ENCODE measurements around the gene DLX4.

The DLX4 gene

DNA sequence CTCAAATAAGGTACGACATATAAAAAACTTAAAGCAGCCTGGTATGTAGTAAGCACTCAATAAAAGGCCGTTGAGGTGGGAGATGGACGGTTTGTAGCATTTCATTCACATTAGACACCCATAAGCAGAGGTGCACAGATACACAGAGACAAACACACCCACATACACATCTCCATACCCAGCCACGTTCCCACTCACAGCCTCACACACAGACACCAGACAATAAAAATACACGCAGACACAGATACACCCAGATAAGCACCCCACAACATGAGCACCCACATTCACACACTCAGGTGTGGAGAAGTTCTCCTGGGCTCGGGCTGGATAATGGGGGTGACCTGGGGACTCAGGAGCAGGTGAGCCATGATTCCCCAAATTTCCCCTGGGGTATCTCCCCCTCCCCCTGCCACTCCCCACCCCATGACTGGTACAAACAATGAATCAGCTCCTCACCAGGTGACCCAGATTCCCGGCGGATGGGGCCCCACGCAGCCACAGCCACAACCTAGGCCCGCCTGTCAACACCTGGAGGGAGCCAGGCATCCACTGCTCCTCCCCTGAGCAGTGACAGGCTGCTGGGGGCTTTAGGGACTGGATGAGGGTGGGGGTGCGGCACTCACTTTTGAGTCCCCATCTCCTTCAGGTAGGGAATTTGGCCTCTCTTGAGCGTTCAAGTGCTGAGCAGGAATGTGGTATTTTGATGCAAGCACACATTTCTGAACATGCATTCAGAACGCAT lies 23.4 kb downstream of the DLX4 start:
- H3K4me3 ChIP-seq (ENCODE audit: low read length, poor library complexity, severe bottlenecking) = no peak overlapping the region
- no peak overlapping the region for H3K4me2 ChIP-seq (ENCODE audit: low read depth, low read length, poor library complexity, severe bottlenecking)
- no peaks in the 10 kb centered on the region for H3K79me2 ChIP-seq (ENCODE audit: insufficient read depth, low read length)

GRCh38 chr17:49992933-49993422 lies 24.0 kb downstream of the DLX4 start:
- H3K9ac ChIP-seq (ENCODE audit: low read depth, low read length, poor library complexity, severe bottlenecking) = no peak overlapping the region
- H4K20me1 ChIP-seq (ENCODE audit: insufficient read depth, low read length, poor library complexity, severe bottlenecking) = no peaks in the 10 kb centered on the region
- TF ChIP-seq, protein P1, sequence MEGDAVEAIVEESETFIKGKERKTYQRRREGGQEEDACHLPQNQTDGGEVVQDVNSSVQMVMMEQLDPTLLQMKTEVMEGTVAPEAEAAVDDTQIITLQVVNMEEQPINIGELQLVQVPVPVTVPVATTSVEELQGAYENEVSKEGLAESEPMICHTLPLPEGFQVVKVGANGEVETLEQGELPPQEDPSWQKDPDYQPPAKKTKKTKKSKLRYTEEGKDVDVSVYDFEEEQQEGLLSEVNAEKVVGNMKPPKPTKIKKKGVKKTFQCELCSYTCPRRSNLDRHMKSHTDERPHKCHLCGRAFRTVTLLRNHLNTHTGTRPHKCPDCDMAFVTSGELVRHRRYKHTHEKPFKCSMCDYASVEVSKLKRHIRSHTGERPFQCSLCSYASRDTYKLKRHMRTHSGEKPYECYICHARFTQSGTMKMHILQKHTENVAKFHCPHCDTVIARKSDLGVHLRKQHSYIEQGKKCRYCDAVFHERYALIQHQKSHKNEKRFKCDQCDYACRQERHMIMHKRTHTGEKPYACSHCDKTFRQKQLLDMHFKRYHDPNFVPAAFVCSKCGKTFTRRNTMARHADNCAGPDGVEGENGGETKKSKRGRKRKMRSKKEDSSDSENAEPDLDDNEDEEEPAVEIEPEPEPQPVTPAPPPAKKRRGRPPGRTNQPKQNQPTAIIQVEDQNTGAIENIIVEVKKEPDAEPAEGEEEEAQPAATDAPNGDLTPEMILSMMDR (conservative IDR thresholded peaks at IDR 0.05; ENCODE audit: low read length) = no peak
- no peak for TF ChIP-seq EZH2phosphoT487 (IDR thresholded peaks at IDR 0.05; ENCODE audit: borderline replicate concordance)
- no peak overlapping the region for H3K4me3 ChIP-seq (ENCODE audit: low read length, poor library complexity, severe bottlenecking)
- no peaks in the 10 kb centered on the region for H3K27me3 ChIP-seq (ENCODE audit: insufficient read depth, low read length, poor library complexity, severe bottlenecking)
- H3K4me2 ChIP-seq (ENCODE audit: low read depth, low read length, poor library complexity, severe bottlenecking) = no peak overlapping the region
- H3K36me3 ChIP-seq (ENCODE audit: insufficient read depth, low read length) = no peaks in the 10 kb centered on the region
- H3K79me2 ChIP-seq (ENCODE audit: insufficient read depth, low read length) = no peaks in the 10 kb centered on the region
- H2AFZ ChIP-seq (ENCODE audit: low read length) = no peak overlapping the region
- H3K9me3 ChIP-seq (ENCODE audit: insufficient read depth, low read depth, low read length) = no peaks in the 10 kb centered on the region
- H3F3A ChIP-seq (ENCODE audit: low read depth) = no peaks in the 10 kb centered on the region
- H3K9me2 ChIP-seq (replicated peaks; ENCODE audit: low read depth, low read length) = no peaks in the 10 kb centered on the region
- H3K4me1 ChIP-seq (ENCODE audit: insufficient read depth, low read length, poor library complexity, severe bottlenecking) = peaks cover 3% of the 10 kb centered on the region

More for the DNA sequence above, 23.4 kb downstream of the DLX4 start:
- H3K36me3 ChIP-seq (ENCODE audit: insufficient read depth, low read length) = no peaks in the 10 kb centered on the region
- no peaks in the 10 kb centered on the region for H3K9me2 ChIP-seq (replicated peaks; ENCODE audit: low read depth, low read length)
- peaks cover 5% of the 10 kb centered on the region for H3K4me1 ChIP-seq (ENCODE audit: insufficient read depth, low read length, poor library complexity, severe bottlenecking)
- H3K9ac ChIP-seq (ENCODE audit: low read depth, low read length, poor library complexity, severe bottlenecking) = no peak overlapping the region
- TF ChIP-seq, protein P1 (conservative IDR thresholded peaks at IDR 0.05; ENCODE audit: low read length) = no peak
- no peak for TF ChIP-seq EZH2phosphoT487 (IDR thresholded peaks at IDR 0.05; ENCODE audit: borderline replicate concordance)
- no peaks in the 10 kb centered on the region for H4K20me1 ChIP-seq (ENCODE audit: insufficient read depth, low read length, poor library complexity, severe bottlenecking)
- no peaks in the 10 kb centered on the region for H3K9me3 ChIP-seq (ENCODE audit: insufficient read depth, low read depth, low read length)
- no peaks in the 10 kb centered on the region for H3F3A ChIP-seq (ENCODE audit: low read depth)
- H2AFZ ChIP-seq (ENCODE audit: low read length) = no peak overlapping the region
- no peaks in the 10 kb centered on the region for H3K27me3 ChIP-seq (ENCODE audit: insufficient read depth, low read length, poor library complexity, severe bottlenecking)

DNA sequence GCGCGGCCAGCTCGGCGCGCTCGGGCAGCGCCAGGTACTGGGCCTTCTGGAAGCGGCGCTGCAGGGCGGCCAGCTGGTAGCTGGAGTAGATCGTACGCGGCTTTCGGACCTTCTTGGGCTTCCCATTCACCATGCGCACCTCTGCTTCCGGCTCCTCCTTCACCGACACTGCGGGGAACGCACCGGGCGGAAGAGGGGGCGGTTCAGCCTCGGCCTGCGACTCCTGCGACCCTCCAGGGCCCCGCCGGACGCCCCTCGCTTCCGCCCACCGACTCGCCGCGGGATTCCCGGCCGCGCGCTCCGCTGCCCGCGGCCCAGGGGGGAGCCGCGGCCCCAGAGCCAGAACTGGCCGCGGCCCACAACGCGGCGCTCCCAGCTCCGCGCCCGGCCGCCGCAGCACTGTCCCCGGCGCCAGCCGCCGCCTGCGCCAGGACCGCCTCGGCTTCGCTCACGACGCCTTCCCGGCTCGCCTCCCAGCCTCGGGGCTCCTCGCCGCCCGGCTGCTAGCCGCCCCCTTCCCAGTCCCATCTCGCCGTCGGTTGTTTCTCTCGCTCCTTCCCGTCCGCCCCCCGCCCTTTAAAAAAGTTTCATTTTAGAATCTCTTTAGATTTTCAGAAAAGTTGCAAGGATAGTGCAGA lies 24.6 kb downstream of the DLX4 start:
- Histone ChIP-seq H3K36me3 (ENCODE audit: insufficient read depth, low read length) (no peaks in the 10 kb centered on the region), H3F3A (ENCODE audit: low read depth) (no peaks in the 10 kb centered on the region), H3K4me1 (ENCODE audit: insufficient read depth, low read length, poor library complexity, severe bottlenecking) (no peaks in the 10 kb centered on the region), H3K9me2 (replicated peaks; ENCODE audit: low read depth, low read length) (no peaks in the 10 kb centered on the region), H3K79me2 (ENCODE audit: insufficient read depth, low read length) (no peaks in the 10 kb centered on the region), H3K9me3 (ENCODE audit: insufficient read depth, low read depth, low read length) (no peaks in the 10 kb centered on the region), H3K4me3 (ENCODE audit: low read length, poor library complexity, severe bottlenecking) (no peak overlapping the region), H3K4me2 (ENCODE audit: low read depth, low read length, poor library complexity, severe bottlenecking) (no peak overlapping the region), H2AFZ (ENCODE audit: low read length) (no peak overlapping the region), H3K9ac (ENCODE audit: low read depth, low read length, poor library complexity, severe bottlenecking) (no peak overlapping the region), H4K20me1 (ENCODE audit: insufficient read depth, low read length, poor library complexity, severe bottlenecking) (no peaks in the 10 kb centered on the region), H3K27me3 (ENCODE audit: insufficient read depth, low read length, poor library complexity, severe bottlenecking) (no peaks in the 10 kb centered on the region)
- TF ChIP-seq, protein P1 (conservative IDR thresholded peaks at IDR 0.05; ENCODE audit: low read length) = no peak
- no peak for TF ChIP-seq EZH2phosphoT487 (IDR thresholded peaks at IDR 0.05; ENCODE audit: borderline replicate concordance)
